NK-92 (cell line): ENCODE results near the gene NPBWR2.
"Not testable (repeated sequence)": the region's sequence is repeated elsewhere in the genome, so short reads cannot be mapped to it uniquely, and the experiment has no call there.

Experiments used
- DNase-seq: peaks from one replicate; lab custom pipeline; 2025; ENCODE audit not compliant: unreplicated experiment; lab: John Stamatoyannopoulos, UW

The NPBWR2 gene

GRCh38 chr20:64087226-64087825, 20.0 kb downstream of the NPBWR2 start:
- not testable (repeated sequence) for DNase-seq

DNA sequence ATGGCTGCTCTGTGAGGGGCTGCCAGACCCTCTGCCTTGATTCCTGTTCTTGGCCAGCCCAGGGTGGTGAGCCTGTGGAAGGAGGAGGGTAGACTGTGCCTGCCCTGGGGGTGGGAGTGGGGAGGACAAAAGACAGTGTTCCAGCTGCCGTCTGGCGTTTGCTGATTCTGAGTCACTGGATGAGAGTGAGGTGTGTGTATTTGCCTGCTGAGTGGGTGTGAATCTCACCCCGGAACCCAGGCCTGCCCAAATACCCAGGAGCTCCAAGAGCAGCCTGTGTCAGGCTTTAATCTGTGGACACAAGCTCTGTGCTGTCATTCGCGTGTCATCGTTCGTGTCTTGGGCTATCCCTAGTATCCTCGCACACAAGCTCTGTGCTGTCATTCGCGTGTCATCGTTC, 20.6 kb downstream of the NPBWR2 start:
- DNase-seq = no peak

DNA sequence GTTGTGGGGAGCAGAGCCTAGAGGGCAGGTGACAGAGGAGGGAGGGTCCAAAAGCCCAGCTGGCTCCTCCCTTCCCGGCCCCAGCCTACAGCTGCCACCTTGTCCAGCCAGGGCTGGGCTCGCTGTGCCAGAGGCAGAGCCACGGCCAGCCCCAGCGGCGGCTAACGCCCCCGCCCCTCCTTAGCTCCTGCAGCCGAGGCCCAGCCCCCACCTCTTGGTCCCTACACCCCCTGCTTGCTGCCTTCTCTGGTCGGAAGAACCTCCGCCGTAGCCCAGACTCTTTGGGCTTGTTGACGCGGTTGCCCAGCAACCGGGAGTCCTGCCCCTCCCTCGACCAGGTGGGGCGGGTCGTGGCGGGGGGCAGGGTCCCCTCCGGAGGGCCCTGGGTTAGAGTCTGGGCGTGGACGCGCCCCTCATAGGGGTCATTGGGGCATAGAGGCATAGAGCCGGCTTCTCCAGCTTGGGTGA, 22.6 kb downstream of the NPBWR2 start:
- no peak for DNase-seq

DNA sequence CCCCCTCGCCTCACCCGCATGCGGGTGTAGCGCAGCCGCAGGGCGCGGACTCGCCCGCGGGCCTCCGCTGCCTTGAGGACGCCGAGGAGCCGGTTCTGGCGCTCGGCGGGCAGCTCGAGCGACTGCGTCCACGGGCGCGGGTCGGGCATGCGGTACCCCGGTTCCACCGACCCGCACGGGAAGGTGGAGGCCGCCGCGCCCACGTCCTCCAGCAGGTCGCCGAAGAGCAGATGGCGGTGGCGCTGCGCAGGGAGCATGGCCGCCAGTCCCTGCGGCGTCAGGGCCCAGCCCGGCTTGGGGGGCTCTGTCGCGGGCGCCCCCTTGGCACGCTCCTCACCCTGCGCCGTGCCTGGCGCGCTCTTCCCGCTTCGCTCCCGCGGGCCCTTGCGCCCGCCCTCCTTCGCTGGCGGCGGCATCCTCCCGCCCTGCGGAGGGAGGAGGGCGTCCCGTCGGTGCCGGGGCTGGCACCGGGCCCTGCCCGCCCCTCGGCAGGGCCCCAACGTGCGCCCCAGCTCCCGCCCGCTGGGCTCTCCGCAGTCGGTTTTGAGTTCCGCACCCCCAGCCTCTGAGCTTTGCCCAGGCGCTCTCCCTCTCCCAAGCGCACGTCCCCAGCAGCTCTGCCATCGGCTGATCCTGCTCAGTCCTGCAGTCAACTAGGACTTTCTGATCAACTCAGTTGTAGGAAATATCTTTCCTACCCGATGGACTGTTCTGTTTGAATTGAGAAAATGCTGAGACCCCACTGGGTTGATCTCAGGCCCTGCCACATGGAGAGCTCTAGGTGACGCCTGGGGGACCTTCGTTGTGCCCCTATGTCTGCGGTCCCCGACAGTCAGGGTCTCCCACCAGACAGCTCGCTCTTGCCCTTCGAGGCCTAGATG, 23.3 kb downstream of the NPBWR2 start, which contains the start of gene LKAAEAR1:
LKAAEAR1 (minus strand) TSS at position 595 of the 881 bp plus-strand sequence; CDS start at position 416, 179 bp downstream.
- no peak for DNase-seq

GRCh38 chr20:64083378-64083803, 24.0 kb downstream of the NPBWR2 start:
- DNase-seq = no peak

- no peak for DNase-seq
Measured at GRCh38 chr20:64082820-64083377, 24.5 kb downstream of the NPBWR2 start.

DNA sequence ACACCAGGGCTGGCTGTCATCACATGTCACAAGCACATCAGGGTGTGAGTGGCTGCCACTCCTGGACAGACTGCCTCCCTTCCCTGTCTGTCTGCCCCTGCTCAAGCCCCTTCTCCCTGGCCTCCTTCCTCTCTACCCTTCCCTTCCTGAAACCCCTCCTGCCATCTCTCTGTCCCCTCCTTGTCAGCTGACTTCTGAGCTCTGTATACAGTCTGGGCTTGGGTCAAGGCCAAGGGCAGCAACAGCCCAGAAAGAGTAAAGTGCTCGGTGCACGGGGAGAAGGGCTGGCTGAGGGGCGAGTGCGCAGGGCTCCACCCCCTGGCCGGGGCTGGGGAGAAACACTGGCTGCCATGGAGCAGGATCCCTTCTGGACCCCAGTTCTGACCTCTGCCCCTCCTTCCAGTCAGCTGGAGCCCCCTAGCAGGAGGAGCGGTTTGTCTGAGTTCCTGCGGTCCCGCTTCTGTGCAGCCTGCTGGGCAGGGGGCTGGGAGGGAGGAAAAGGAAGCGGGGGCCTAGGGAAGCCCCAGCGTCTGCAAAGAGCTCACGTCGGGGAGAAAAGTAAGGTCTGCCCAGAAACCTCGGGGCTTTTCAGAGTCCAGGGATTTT, 25.1 kb downstream of the NPBWR2 start:
- DNase-seq = no peak

- no peak for DNase-seq
Measured at GRCh38 chr20:64081624-64081964, 25.8 kb downstream of the NPBWR2 start.

- no peak for DNase-seq
Measured at GRCh38 chr20:64080813-64081623, 26.3 kb downstream of the NPBWR2 start.

DNA sequence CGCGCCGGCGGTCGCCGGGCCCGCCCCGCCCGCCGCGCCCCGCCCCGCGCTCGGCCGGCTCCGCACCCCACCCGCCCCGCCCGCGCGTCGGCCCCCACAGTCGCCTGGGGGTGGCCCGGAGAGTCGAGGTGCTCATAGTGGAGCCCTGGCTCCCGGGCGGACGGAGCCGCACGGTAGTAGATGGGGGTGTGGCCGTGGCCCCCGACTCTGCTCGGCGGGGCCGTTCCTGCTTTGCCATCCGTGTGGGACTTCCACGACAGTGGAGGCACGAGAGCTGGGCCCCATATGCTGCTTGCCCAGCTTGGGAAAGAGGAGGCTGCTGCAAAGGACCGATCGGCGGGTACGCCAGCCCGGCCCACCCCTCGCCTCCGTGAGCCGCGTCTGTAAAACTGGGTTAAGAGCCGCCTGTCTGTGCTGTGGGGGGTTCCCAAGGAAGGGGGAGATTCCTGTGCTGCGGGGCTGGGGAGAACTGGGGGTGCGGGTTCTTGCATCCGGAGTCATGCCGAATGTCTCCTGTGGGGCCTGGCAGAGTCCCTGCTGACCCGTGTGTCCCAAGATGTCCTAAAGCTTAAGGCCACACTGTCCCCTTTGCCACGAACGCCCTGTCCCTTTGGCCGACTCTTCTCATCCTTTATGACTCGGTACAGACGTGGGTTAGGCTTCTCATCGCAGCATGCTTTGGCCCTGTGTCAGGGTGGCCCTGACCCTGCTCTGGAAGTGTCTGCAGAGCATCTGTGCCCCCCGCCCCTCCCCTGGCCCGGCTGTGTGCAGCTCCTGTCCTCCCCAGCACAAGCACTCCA, 27.2 kb downstream of the NPBWR2 start, which contains the start of gene OPRL1:
OPRL1 (plus strand) TSS at position 70 of the 800 bp plus-strand sequence. CDS start 12,639 bp downstream, outside the sequence.
- no peak for DNase-seq

DNA sequence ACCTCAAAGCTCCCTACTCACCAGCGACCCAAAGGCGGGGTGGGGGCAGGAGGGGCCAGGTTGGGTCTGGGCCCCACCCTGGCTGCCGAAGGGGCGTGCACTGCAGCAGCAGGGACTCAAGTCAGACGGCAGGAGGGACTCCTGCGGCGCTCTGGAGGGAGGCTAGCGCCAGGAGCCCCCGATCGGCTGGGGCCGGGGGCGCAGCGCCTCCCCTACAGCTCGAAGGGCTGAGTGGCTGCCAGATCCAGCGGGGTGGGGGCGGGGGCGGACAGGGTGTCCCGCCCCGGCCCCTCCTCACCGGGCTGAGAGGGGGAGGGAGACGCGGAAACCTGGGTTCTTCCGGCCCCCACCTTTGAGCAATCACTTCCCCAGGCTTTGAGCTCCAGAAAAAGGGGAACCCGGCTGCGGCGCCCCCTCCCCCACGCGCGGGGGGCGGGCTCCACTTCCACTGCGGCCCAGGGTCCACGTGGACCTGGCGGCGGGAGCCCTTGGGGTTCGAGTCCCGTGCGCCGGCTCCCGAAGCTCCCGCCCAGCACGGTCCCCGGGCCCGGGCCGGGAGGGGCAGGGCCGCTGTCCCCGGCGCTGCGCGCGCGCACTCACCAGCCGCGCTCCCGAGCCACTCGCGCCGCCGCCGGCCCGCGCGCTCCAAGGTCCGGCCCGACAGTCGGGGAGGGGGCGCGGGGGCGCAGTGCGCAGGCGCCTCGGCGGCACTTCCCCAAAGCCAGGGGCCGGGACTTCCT, 27.9 kb downstream of the NPBWR2 start, which contains the start of gene RGS19:
RGS19 (minus strand) TSS at position 246 of the 740 bp plus-strand sequence. CDS start 2,632 bp downstream, outside the sequence.
- no peak for DNase-seq

DNA sequence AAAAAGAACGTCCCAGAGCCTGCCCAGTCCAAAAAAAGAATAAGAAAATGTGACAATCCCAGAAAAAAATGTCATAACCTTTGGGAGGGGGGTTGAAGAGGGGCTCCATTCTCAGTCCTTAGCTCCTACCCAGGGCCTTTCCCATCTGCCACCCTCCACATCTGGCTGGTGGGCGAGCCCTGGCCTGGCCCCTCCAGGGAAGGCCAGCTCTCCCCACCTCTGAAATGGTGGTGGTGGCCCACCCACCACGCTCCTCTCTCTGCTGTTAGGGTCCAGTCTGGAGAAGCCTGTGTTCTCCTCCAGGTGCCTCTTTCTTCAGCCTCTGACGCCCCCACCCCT, 28.5 kb downstream of the NPBWR2 start:
- no peak for DNase-seq

DNA sequence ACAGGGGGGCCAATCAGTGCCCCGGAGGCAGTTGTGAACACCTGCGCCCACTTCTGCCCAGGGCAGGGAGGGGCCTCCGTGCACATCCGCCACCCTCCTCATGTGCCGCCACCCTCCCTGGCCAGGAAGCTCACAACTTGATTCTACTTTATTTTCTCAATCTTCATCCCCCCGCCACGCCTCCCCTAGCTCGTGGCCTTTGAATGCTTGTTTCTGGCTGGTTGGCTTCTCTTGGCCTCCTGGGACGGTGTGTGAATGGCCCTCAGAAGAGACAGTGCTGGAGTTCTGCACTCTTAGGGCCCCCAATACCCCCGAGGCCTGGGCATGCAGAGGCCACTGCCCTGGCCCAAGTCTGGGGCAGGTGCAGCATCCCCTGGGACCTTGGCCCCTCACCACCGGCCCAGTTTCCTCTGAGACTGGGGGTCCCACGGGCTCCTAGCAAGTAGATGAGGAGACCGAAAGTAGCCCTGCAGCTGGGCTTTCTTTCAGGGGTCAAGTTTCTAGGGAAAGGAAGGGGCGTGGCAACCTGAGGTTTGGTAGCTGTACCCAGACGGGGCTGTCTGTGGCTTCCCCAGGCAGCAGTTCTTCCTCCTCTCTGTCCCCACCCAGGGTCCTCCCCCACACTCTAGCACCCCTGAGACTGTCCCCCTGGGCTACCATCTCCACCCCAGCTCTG, 29.4 kb downstream of the NPBWR2 start:
- DNase-seq = no peak

DNA sequence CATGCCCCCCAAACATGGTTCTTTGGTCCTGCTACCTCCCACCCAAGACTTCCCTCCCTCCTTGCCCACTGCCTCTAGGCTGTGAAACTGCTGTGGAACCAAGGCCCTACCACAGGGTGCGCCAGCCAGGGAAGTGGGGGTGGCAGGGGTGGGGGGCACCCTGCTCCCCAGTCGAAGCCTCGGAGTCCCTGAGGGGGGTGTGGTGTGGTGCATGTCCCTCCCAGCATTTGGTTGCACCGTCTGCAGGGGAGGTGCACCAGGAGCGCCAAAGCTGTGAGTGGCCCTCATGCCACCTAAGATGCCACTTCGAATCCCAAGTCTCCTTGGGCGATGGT, 29.9 kb downstream of the NPBWR2 start:
- no peak for DNase-seq

DNA sequence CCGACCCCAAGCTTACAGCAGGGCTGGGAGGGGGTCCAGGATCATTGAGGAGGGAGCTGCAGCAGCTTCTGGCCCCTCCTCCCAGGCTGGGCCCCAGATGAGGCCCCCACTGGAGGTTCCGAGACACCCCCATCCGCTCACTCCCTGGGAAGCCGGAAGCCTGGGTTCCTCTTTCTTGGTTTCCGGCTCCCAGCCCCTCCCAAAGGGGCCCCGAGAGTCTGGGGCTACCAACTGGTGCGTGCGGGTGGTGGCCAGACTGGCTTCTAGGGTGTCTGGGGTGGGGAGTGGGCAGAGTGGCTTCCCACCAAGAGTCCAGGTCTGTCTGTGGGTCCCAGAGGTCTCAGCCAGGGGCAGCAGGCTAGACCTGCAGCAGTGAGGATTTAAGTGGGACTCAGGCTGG, 30.3 kb downstream of the NPBWR2 start:
- DNase-seq = no peak

DNA sequence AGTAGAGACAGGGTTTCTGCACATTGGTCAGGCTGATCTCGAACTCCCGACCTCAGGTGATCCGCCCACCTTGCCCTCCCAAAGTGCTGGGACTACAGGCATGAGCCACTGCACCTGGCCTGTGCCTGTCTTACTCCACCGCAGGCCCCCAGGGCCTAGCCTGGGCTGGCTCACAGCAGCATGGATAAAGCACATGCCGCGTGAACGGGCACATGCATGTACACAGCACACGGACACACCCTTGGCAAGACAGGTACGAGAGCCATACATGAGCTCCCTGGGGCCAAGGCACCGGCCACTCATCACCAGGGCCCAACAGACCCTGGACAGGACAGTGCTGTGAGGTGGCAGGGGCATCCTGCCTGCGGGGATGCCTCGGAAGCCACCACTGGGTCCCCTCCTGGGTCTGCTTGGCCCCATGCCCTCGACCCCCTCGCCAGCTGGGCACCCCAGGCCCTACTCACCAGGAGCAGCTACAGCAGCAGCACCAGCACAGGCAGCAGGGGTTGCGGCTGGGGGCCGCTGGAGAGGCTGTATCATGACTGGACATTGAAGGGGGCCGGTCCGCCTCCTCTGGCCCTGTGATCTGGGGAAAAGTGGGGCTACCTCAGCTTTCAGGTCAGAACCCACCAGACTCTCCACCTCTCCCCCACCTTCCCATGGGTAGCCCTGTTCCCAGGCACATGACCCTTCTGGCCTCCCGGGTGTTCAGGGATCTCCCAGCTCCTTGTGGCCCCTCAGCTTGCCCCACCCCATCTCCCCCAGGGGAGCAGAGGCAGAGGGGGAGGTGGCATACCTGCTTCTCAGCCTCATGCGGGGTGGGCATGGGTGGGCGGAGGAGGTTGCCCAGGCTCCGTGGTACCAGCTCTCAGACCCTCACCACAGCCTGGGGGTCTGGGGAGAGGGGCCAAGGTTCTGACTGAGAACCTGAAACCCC, 31.0 kb downstream of the NPBWR2 start:
- no peak for DNase-seq

- no peak for DNase-seq
Measured at GRCh38 chr20:64075556-64075955, 31.8 kb downstream of the NPBWR2 start.

DNA sequence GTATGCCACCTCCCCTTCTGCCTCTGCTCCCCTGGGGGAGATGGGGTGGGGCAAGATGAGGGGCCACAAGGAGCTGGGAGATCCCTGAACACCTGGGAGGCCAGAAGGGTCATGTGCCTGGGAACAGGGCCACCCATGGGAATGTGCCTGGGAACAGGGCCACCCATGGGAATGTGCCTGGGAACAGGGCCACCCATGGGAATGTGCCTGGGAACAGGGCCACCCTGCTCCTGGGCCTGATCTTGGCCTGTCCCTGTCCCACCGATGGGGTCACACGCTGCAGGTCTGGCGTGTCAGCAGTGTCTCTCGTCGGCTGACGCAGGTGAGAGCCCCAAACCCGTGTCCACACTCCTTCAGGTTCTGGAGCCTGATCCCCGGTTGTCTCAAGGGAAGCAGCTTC, 32.4 kb downstream of the NPBWR2 start:
- DNase-seq = no peak
